NCI-H2171 (cell line): ENCODE results near the gene TRRAP.

Experiments
- DNase-seq: peaks from one replicate; lab custom pipeline; 2025; lab: John Stamatoyannopoulos, UW

The TRRAP gene

GRCh38 chr7:99006739-99007424, 128.6 kb downstream of the TRRAP start:
- DNase-seq, result no peak

GRCh38 chr7:99008181-99008631, 129.9 kb downstream of the TRRAP start:
- no peak for DNase-seq

GRCh38 chr7:99008921-99009530, 130.7 kb downstream of the TRRAP start:
- no peak for DNase-seq

- DNase-seq, result no peak
These were observed 131.9 kb downstream of the TRRAP start for GRCh38 chr7:99010281-99010680.

GRCh38 chr7:99011341-99011705, 133.0 kb downstream of the TRRAP start:
- no peak for DNase-seq

- DNase-seq, result no peak
These were observed 133.5 kb downstream of the TRRAP start for GRCh38 chr7:99011706-99012404.

- no peak for DNase-seq
These were observed 134.4 kb downstream of the TRRAP start for GRCh38 chr7:99012722-99013121.

- DNase-seq, result no peak
These were observed 135.2 kb downstream of the TRRAP start for GRCh38 chr7:99013266-99014112.

- DNase-seq, result no peak
These were observed 136.0 kb downstream of the TRRAP start for GRCh38 chr7:99014113-99014985.

- no peak for DNase-seq
These were observed 137.9 kb downstream of the TRRAP start for GRCh38 chr7:99016196-99016595.

- no peak for DNase-seq
These were observed 141.4 kb downstream of the TRRAP start for GRCh38 chr7:99019523-99020412.

GRCh38 chr7:99020413-99020715, 142.0 kb downstream of the TRRAP start:
- DNase-seq, result no peak

GRCh38 chr7:99021941-99022560, 143.7 kb downstream of the TRRAP start:
- no peak for DNase-seq

GRCh38 chr7:99024066-99024465, 145.7 kb downstream of the TRRAP start:
- no peak for DNase-seq

- no peak for DNase-seq
These were observed 148.9 kb downstream of the TRRAP start for GRCh38 chr7:99027241-99027640.

GRCh38 chr7:99027841-99028240, 149.5 kb downstream of the TRRAP start:
- DNase-seq, result no peak

- DNase-seq, result no peak
These were observed 150.1 kb downstream of the TRRAP start for GRCh38 chr7:99028261-99028973.

- DNase-seq, result no peak
These were observed 151.4 kb downstream of the TRRAP start for GRCh38 chr7:99029466-99030435.
